Measurements from ENCODE around the gene RNASE1.

RNASE1 gene

DNA sequence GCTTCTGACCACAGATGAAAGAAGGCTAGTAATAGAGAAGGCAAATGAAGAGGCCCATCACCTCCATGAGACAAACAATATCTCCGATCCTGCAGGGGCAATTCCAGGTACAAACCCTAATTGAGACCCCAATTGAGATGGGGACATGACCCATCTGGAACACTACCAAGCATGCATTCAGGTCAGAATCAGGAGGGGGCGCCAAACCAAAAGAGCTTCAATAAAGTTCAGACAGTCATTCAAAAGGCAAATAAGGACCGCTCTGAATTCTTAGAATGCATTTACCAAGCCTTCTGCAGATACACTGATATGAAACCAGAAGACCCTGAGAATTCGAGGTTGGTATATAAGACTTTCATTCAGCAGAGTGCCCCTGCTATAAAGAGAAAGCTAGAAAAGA, 44.7 kb downstream of the RNASE1 start:
- TF ChIP-seq, protein P1, sequence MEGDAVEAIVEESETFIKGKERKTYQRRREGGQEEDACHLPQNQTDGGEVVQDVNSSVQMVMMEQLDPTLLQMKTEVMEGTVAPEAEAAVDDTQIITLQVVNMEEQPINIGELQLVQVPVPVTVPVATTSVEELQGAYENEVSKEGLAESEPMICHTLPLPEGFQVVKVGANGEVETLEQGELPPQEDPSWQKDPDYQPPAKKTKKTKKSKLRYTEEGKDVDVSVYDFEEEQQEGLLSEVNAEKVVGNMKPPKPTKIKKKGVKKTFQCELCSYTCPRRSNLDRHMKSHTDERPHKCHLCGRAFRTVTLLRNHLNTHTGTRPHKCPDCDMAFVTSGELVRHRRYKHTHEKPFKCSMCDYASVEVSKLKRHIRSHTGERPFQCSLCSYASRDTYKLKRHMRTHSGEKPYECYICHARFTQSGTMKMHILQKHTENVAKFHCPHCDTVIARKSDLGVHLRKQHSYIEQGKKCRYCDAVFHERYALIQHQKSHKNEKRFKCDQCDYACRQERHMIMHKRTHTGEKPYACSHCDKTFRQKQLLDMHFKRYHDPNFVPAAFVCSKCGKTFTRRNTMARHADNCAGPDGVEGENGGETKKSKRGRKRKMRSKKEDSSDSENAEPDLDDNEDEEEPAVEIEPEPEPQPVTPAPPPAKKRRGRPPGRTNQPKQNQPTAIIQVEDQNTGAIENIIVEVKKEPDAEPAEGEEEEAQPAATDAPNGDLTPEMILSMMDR (IDR thresholded peaks at IDR 0.05; ENCODE audit: unreplicated experiment in 3 of 3), result no peak
- H3K27me3 Mint-ChIP-seq (ENCODE audit: low read depth), result no peaks in the 10 kb centered on the region
- H3K36me3 Mint-ChIP-seq (ENCODE audit: low read depth), result no peaks in the 10 kb centered on the region
- H3K4me1 Mint-ChIP-seq, result no peaks in the 10 kb centered on the region
- no peak overlapping the region for H3K27ac Mint-ChIP-seq
- H3K9me3 Mint-ChIP-seq, result no peaks in the 10 kb centered on the region
- H3K4me3 Mint-ChIP-seq, result no peak overlapping the region

DNA sequence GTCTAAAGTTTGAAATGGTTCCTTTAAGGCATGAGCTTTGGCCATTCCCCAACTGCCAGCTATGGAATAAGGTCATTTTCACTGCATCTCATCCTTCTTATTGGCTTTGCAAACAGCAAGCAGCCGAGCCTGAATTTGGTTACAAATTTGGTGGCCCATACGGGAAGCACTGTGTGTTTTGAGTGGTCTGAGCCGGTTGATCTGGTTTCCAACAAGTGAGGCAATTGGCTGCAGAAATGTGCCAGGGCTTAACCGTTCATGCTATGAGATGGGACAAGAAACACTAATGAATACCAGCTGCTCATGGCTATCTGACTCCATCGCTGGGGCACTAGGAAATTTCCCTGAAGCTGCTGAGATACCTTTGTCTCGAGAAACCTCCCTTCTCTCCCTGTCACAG, 47.6 kb downstream of the RNASE1 start:
- Mint-ChIP-seq H3K27ac (no peak overlapping the region), H3K4me1 (no peaks in the 10 kb centered on the region), H3K27me3 (ENCODE audit: low read depth) (peaks cover 5% of the 10 kb centered on the region), H3K36me3 (ENCODE audit: low read depth) (no peaks in the 10 kb centered on the region), H3K9me3 (no peaks in the 10 kb centered on the region), H3K4me3 (no peak overlapping the region)
- TF ChIP-seq, protein P1 (IDR thresholded peaks at IDR 0.05; ENCODE audit: unreplicated experiment in 3 of 3), result no peak

DNA sequence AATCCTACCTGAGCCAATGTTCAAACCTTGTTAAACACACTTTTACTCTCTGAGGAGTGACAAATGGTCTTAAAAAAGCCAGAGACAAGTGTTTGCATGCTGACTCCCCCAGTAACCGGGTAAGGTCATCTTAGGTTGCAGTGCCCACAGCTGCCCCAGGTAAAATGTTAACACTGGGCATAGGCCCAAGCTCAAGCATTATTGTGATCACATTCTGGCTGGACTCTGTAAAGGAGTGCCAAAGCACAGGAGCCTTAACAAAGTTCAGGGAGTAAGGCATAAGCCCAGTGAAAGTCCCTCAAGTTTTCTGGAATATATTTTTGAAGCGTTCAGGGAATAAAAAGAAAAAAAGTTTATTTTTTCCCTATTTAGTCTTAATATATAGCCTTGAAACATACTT, 48.3 kb downstream of the RNASE1 start:
- TF ChIP-seq, protein P1 (IDR thresholded peaks at IDR 0.05; ENCODE audit: unreplicated experiment in 3 of 3), result no peak
- H3K27me3 Mint-ChIP-seq (ENCODE audit: low read depth), result peaks cover 5% of the 10 kb centered on the region
- no peaks in the 10 kb centered on the region for H3K9me3 Mint-ChIP-seq
- no peaks in the 10 kb centered on the region for H3K36me3 Mint-ChIP-seq (ENCODE audit: low read depth)
- no peak overlapping the region for H3K27ac Mint-ChIP-seq
- H3K4me1 Mint-ChIP-seq, result no peaks in the 10 kb centered on the region
- H3K4me3 Mint-ChIP-seq, result no peak overlapping the region

DNA sequence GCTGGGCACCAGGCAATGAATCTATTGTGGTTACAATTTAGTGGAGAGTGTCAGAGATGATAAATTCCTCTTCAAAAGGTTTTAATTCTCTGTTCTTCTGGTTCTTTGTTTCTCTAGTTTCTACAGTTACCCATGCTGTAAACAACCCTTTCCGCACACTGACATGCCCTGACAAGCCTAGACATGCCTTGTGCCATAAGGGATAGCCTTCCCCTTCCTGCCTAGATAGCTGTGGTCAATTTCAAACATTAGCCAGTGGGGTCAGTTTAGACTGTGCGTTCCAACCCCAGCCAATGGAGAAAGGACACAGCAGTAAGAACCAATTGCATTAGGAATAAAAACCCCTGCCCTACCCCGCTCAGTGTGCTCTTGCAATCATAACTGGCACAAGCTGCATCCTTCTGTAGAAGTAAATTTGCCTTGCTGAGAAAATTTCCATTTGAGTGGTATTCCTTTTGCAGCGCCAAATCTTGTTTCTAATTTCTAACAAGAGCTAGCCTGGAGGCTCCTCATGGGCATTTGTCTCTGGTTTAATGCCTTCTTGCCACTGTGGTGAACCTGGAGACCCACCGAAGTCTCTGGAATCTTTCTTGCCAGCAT, 50.6 kb downstream of the RNASE1 start:
- Mint-ChIP-seq H3K27ac (no peak overlapping the region), H3K9me3 (no peaks in the 10 kb centered on the region), H3K27me3 (ENCODE audit: low read depth) (peaks cover 5% of the 10 kb centered on the region), H3K36me3 (ENCODE audit: low read depth) (no peaks in the 10 kb centered on the region), H3K4me1 (no peaks in the 10 kb centered on the region), H3K4me3 (no peak overlapping the region)
- TF ChIP-seq, protein P1 (IDR thresholded peaks at IDR 0.05; ENCODE audit: unreplicated experiment in 3 of 3), result no peak

Data from nephron (organoid).